ES-I3 (cell line): ENCODE results near the gene SLC35D1.

Experiments used
- H3K36me3 ChIP-seq: 2 replicates; pipeline ENCODE4 v1.6.1; 2013; ENCODE audit warnings: mild to moderate bottlenecking, low read length, control low read depth, moderate library complexity; ENCODE audit not compliant: insufficient read depth
- H3K4me1 ChIP-seq: 2 replicates; pipeline ENCODE4 v1.6.1; 2013; ENCODE audit warnings: mild to moderate bottlenecking, control low read depth, low read length; ENCODE audit not compliant: insufficient read depth
- H3K9ac ChIP-seq: 2 replicates; pipeline ENCODE4 v1.6.1; 2013; ENCODE audit warnings: low read depth, mild to moderate bottlenecking, low read length, moderate library complexity
- H3K9me3 ChIP-seq: 2 replicates; pipeline ENCODE4 v1.6.1; 2013; ENCODE audit warnings: mild to moderate bottlenecking, low read length, moderate library complexity; ENCODE audit not compliant: control insufficient read depth, insufficient read depth

Gene SLC35D1

DNA sequence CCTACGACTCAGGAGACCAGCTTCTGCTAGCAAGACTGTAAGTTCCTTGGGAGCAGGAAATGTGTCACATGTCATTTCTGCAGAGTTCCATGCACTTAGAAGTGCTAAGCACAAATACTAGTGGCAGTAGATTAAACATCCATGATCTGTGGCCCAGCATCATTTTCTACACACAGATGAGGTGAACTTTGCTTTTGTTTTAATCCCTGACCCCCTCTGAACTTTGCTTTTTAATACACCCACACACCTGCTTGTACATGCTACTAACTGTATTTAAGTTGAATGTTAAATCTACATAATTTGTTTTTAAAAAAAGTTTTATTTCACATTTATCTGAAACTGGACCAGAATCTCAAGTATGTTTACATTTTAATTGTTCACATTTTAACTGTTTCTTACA lies 24.5 kb downstream of the SLC35D1 start:
- Histone ChIP-seq H3K9me3 (no peaks in the 10 kb centered on the region), H3K9ac (no peak overlapping the region), H3K4me1 (no peaks in the 10 kb centered on the region), H3K36me3 (no peaks in the 10 kb centered on the region)

DNA sequence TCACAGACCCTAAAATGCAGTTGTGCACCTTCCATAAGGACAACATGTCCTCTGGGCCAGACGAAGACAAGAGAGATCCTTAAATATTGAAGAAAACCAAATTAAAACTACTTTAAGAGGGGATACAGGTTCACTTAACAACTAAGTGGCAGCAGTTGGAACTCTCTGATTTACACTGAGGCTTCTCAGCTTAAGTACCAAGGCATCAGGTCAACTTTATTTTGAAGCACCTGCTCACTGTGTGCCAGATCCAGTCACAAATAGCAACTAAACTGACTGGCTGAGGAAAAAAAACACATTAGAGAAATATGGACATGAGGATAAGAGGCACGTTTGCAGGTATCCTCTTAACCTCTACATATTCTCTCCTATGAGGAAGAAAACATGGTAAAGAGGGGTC lies 33.2 kb downstream of the SLC35D1 start:
- Histone ChIP-seq H3K36me3 (no peaks in the 10 kb centered on the region), H3K9me3 (no peaks in the 10 kb centered on the region), H3K4me1 (peaks cover 35% of the 10 kb centered on the region), H3K9ac (no peak overlapping the region)

DNA sequence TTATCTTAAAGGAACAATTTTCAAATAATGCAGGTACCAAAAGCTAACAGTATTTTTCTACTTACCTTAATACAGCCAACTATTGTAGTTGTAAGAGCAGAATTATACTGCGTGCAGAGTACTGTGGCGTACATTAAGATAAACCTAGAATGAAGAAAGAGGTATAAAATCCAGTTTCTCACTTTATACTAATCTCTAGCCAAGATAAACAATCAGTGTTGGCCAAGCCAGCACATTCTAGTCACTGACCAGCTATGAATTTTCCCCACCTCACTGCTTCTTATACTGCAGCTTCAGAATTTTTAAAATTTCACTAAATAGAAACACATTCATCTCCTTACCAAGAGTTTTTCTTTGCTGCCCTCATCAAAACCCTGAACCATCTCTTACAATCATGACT lies 33.6 kb downstream of the SLC35D1 start:
- Histone ChIP-seq H3K9ac (no peak overlapping the region), H3K4me1 (peaks cover 35% of the 10 kb centered on the region), H3K9me3 (no peaks in the 10 kb centered on the region), H3K36me3 (no peaks in the 10 kb centered on the region)

DNA sequence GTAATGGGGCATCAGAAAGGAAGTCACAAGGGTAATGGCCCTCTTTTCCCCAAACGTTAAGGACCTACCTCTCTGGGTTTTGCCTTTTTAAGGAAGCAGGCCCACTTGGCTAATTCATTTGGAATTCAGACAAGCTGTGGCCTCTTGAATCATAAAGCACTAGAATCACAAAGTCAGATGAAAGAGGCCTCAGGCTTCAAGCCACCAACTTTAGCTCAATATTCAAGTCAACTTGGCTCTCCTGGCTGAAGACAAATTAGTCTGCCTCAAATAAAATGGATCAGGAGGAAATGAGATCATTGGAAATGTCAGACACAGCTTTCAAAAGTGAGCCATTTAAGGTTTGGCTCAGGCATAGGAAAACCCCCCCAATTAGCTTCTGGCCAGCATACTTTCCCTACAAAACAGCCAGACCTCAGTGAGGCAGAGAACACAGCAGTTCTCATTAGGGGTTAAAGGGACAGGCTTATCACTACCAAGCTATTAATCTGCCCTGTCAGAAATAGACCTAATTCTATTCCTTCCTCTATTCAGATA lies 34.3 kb downstream of the SLC35D1 start:
- H3K4me1 ChIP-seq = peaks cover 35% of the 10 kb centered on the region
- H3K9me3 ChIP-seq = no peaks in the 10 kb centered on the region
- H3K36me3 ChIP-seq = no peaks in the 10 kb centered on the region
- H3K9ac ChIP-seq = no peak overlapping the region

DNA sequence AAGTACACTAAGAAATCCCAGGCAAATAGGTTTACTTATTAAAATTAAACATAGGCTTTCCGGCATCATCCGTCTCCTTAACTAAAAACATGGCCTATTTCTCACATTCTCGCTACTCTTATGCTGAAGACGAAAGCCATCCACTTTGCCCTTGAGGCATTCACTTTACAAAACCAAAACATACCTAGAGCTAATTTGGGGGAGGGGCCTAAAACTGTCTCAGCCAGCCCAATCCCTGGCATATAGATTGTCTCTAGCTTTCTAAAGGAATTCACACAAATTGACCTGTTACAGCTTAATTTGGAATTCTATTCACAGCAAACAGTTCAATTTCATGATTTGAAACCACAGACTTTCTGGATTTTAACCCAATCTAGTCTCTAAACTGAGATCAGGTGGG lies 34.8 kb downstream of the SLC35D1 start:
- Histone ChIP-seq H3K9me3 (no peaks in the 10 kb centered on the region), H3K4me1 (peaks cover 35% of the 10 kb centered on the region), H3K9ac (no peak overlapping the region), H3K36me3 (no peaks in the 10 kb centered on the region)

DNA sequence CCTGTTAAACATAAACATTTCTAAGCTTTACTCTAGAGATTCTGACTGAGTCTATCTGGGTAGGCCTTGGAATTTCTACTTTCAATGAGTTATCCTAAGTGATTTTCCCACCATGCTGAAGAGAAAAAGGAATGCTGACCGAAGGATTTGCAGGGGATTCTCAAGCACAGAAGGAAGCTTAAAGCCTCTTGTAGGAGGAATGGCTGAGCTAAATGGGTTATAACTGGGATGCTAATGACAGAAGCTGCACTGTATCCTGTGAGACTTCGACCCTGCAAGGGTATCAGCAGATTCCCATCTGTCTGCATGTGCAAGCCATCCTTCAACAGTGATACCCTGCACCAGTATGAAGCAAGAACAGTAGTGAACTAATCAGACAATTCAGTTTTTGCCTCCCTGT lies 35.4 kb downstream of the SLC35D1 start:
- H3K9ac ChIP-seq = no peak overlapping the region
- peaks cover 35% of the 10 kb centered on the region for H3K4me1 ChIP-seq
- no peaks in the 10 kb centered on the region for H3K9me3 ChIP-seq
- no peaks in the 10 kb centered on the region for H3K36me3 ChIP-seq

DNA sequence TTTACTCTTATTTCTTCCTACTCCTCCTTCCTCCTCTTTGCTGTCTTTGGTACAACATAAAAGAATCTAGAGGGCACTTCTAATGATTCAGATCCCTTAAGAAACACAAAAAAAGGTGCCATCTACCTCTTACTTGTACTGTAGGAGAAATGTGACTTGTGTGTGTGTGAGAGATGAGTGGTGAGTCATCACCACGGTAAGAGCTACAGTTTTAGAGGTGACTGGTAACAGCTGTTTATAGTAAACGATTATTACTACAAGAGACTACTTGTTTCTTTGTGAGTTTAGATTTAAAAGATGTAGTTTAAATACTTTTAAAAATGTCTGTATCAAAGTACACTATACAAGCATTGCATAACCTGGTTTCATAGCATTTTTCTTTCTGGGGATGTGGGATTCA lies 40.4 kb downstream of the SLC35D1 start:
- H3K9ac ChIP-seq = no peak overlapping the region
- peaks cover 7% of the 10 kb centered on the region for H3K4me1 ChIP-seq
- no peaks in the 10 kb centered on the region for H3K36me3 ChIP-seq
- no peaks in the 10 kb centered on the region for H3K9me3 ChIP-seq

DNA sequence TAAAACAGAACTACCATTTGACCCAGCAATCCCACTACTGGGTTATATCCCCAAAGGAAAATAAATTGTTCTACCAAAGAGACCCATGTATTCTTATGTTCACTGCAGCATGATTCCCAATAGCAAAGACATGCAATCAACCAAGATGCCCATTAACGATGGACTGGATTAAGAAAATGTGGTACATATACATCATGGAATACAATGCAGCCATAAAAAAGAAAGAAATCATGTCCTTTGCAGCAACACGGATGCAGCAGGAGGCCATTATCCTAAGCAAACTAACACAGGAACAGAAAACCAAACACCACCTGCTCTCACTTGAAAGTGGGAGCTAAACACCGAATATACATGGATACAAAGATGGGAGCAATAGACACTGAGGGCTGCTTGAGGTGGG lies 44.2 kb downstream of the SLC35D1 start:
- no peak overlapping the region for H3K9ac ChIP-seq
- H3K36me3 ChIP-seq = no peaks in the 10 kb centered on the region

DNA sequence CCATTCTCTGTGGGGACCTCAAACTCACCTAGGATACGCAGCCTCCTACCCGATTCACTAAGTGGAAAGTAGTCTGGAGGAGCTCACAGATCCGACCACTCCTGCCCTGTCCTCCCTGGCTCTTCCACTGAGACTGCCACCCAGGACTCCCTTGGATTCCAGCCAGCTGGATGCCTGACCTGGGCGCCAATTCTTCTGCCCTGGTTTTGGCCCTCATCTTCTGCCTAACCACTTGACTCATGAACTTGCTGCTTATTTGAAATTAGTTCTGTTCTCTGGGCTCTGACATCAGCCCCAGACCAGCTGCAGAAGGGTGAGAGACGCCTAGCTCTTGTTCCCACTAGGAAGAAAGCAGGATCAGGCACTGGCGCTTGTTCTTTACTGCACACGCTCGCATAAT lies 48.9 kb downstream of the SLC35D1 start:
- no peak overlapping the region for H3K9ac ChIP-seq
- H3K4me1 ChIP-seq = 0 out of 2 replicates have a peak, but pooled peaks cover under 1% of the 10 kb centered on the region
- no peaks in the 10 kb centered on the region for H3K36me3 ChIP-seq
- H3K9me3 ChIP-seq = no peaks in the 10 kb centered on the region

More for the DNA sequence above, 44.2 kb downstream of the SLC35D1 start:
- Histone ChIP-seq H3K9me3 (no peaks in the 10 kb centered on the region), H3K4me1 (no peaks in the 10 kb centered on the region)

DNA sequence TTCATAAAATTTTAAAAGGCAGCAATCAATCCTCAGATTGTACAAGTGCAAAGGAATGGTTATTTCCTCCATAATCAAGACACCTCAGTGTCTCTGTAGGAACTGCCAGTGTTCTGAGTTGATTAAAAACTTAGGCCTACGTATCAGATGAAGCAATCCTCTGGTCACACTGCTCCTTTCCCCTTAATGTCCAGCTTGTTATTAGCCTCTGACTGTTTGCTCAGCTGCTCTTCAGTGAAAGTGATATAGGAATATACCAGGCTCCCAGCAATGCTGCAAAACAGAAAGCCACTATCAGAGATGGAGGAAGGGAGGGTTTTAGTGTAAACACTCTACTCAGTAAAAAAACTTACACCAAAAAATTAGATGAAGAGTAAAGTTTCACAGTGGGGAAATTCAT lies 49.8 kb downstream of the SLC35D1 start:
- H3K4me1 ChIP-seq = peaks cover 6% of the 10 kb centered on the region; the same call in 1 of the 2 replicates
- no peak overlapping the region for H3K9ac ChIP-seq
- H3K36me3 ChIP-seq = no peaks in the 10 kb centered on the region
- no peaks in the 10 kb centered on the region for H3K9me3 ChIP-seq

DNA sequence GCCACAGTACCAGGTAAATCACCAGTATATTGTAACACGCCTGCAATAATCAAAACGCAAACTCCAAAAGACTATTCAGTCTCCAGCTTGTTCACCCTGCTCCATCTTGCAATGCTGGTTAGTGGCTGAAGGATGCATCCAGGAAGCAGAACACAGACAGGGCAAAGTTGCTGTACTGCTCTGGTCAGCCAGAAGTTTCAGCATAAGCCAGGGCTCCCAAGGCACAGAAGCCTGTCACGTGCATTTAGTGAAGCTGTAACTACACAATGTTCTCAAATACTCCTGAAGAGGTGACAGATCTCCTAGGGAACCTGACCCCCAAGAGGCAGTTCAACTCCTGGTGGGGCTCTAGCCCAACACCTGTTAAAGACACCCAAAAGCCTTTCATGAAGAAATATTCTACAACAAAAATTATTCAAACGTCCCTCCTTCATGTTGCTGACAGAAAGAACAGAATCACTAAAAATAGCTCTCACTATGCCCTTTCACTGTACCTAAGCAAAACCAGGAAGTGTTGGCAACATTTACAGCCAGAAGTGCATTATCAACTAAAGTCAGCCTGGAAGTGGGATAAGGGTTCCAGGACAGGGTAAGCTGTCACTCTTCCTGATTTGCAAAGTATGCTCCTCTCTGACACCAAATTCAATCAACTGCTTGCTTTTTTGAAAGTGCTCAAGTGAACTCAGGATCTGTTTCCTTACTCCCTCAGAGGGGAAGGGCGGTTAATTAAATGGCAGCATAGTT lies 52.1 kb downstream of the SLC35D1 start:
- H3K36me3 ChIP-seq = no peaks in the 10 kb centered on the region
- H3K9ac ChIP-seq = no peak overlapping the region
- H3K4me1 ChIP-seq = peaks cover 6% of the 10 kb centered on the region; the same call in 1 of the 2 replicates
- no peaks in the 10 kb centered on the region for H3K9me3 ChIP-seq

DNA sequence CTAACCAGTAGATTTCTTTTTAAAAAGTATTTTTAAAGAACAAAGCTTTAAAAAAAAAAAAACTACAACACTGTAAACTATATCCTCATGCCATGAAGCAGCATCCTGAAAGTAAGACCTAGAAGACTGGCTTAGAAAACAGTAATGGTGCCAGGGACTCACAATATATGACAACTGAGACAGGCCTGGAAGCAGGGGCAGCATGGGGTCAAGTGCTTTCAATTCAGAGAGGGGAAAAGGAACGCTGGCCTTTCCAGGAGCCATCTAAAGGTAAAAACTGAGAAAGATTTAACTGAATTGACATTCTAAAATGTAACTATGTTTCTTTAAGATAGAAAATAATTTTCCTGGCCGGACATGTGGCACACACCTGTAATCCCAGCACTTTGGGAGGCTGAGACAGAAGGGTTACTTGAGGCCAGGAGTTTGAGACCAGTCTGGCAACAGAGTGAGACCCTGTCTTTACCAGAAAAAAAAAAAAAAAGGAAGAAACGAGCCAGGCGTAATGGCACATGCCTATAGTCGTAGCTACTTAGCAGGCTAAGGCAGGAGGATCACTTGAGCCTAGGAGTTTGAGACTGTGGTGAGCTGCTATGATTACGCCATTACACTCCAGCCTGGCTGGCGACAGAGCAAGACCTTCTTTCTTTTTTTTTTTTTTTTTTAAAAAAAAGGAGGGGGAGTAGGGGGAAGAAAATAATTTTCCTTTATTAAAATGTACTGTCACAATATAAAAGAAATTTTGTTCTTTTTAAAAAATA lies 54.1 kb downstream of the SLC35D1 start:
- no peaks in the 10 kb centered on the region for H3K9me3 ChIP-seq
- H3K36me3 ChIP-seq = no peaks in the 10 kb centered on the region
- peaks cover 6% of the 10 kb centered on the region; the same call in 1 of the 2 replicates for H3K4me1 ChIP-seq
- H3K9ac ChIP-seq = no peak overlapping the region

DNA sequence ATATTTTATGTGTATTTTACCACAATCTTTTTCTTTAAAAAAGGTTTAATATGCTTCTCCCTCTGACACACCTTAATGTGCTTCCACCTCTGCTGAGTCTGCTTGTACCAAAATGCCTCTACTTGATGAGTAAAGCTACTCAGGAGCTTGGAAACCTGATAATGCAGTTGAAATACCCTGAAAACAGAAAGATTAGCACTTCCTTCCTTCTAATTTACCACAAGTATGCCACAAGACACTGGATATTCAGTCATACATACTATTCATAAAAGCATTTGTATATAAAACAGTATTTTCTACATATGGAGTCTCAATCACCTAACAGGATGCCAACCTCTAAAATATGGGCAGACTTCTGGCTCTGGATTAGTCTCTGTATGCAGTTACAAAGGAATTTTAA lies 55.0 kb downstream of the SLC35D1 start:
- Histone ChIP-seq H3K4me1 (peaks cover 6% of the 10 kb centered on the region; the same call in 1 of the 2 replicates), H3K9me3 (no peaks in the 10 kb centered on the region), H3K36me3 (no peaks in the 10 kb centered on the region), H3K9ac (no peak overlapping the region)

DNA sequence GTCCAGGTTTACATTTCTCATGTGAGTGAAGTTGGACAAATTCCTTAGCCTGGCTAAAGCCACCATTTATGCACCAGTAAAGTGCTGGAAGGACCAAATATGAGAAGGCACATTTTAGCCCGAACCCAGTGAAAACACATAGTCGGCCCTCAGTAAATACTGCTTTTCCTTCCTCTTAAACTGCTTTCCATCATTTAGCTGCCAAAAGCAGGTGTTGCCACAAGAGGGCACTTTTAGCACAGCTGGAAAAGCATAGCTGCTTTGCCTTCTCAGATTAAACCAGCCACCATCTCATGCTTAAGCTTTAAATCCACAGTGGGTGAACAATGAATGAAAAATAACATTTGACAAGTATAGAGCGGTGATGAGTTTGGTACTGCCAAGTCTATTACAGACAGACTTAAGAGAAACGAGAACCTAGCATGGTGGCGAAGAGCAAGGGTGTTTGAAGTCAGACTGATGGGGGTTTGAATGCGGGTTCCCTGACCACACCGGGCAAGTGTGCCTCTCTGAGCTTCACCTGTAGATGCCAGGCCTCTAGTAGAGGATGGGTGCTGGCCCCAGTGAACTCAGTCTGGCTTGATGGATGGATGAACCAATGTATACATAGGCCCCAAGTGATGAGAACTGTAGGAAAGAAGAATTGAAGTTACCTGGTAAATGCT lies 57.8 kb downstream of the SLC35D1 start:
- Histone ChIP-seq H3K9me3 (no peaks in the 10 kb centered on the region), H3K4me1 (peaks cover 6% of the 10 kb centered on the region; the same call in 1 of the 2 replicates), H3K9ac (no peak overlapping the region), H3K36me3 (no peaks in the 10 kb centered on the region)
